Measurements from ENCODE around the gene BCLAF1.
"Not testable (repeated sequence)": the region's sequence is repeated elsewhere in the genome, so short reads cannot be mapped to it uniquely, and the experiment has no call there.

BCLAF1 gene

GRCh38 chr6:136244061-136244616, 45.5 kb downstream of the BCLAF1 start:
- DNase-seq: no peak

DNA sequence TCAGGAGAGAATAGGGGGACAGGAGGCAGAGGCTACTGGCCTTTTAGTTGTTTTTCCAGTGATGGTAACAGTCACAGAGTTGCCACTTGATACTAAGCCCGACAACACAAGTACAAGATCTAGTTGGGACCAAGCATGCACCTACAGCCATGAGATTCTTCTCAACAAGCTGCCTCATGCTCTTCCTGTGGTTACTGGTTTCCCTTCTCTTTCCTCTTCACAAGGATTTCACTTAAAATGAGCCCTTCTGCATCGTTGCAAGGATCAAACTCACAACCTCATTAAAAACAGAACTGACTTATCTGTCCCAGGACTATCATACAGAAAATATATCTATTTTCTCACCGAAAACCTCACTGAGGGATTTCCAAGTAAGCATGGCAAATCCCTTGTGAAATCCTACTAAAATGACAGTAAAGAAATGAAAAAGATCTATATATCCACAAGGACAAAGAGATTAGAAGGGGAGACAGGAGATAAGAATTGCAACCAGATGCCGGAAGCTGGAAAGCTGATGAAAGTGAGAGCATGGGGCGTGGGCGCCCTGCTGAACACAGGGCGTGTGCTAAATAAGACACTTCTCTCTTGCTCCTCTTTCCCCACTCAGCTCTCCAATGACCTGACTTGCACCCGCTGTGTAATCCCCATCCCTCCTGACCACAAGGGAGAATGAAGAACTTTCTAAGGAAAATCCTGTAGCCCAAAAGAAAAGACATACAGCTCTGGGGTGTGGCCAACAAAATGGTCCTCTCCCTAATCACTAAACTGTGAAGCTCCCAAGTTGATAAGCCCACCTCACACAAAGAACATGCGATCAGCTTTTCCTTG, 53.0 kb downstream of the BCLAF1 start:
- no peak for DNase-seq

GRCh38 chr6:136235233-136235564, 54.4 kb downstream of the BCLAF1 start:
- DNase-seq: no peak

- DNase-seq: no peak
Measured at GRCh38 chr6:136232701-136233100, 56.9 kb downstream of the BCLAF1 start.

DNA sequence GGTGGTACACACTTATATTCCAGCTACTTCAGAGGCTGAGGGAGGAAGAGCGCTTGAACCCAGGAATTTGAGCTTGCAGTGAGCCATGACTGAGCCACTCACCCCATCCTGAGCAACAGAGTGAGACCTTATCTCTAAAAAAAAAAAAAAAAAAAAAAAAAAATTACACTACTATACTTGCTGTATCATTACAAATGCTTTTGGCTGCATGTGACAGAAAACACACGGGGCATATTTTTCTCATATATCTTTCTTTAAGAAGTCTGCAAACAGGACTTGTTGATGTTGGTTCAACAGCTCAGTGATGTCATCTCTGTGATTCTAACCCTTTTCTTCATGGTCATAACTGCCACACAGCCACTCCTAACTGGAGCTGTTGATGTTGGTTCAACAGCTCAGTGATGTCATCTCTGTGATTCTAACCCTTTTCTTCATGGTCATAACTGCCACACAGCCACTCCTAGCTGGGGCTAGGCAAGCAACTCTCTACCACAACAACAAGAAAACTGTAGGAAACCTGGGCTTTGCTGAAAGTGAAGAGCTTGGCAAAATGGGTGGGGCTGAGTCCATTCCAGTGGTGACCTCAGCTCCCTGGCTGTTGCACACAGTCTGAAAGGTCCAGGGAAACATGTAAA, 59.3 kb downstream of the BCLAF1 start:
- DNase-seq: no peak

DNA sequence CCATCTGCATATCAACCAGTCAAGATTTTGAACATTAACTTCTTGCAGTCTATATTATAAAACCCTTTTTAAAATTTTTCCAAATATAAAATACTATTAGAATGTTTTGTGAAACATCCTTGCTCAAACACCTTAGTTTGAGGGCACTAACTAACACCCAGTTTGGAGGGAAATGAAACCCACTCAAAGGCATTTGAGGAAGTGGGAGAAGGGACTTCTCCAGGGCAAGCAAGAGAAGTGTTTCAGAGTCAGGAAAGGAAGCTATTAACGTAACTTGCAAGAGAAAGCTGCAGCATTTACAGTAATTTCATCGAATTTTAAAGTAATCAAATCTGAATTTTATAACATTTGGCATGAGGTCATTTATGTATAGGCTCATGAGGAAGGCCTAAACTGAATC, 60.8 kb downstream of the BCLAF1 start:
- DNase-seq: no peak

DNA sequence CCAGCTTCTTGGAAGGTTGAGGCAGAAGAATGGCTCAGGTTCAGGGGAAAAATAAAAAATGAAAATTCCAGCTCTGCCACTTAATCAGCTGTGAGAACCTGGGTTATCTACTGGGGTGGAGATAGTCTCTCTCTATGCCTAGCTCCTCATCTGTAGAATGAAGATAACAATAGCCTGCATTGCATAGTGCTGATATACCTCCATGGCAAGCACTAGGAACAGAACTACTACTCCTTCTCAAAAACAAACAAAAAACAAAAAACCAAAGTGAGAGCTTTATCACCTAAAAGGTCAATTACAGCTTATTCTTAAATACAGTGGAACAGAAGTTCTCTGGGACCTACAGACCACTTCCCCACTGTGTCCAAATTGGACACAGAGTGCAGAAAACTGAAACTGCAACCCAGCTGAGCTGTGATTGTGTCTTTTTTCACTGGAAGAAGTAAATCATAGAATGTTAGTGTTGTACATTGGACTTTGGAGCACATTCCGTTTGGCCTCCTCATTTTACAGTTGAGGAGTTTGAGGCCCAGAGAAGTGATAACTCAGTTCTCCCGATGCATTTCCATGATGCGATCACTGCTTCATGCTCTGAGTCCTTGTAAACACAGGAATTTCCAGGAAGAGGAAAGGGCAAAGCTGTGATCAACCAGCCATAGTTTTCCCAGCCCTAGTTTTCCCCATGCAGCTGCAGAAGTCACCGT, 62.8 kb downstream of the BCLAF1 start:
- no peak for DNase-seq

- peak; percentile 42 for DNase-seq
Measured at GRCh38 chr6:136226027-136226673, 63.5 kb downstream of the BCLAF1 start.

DNA sequence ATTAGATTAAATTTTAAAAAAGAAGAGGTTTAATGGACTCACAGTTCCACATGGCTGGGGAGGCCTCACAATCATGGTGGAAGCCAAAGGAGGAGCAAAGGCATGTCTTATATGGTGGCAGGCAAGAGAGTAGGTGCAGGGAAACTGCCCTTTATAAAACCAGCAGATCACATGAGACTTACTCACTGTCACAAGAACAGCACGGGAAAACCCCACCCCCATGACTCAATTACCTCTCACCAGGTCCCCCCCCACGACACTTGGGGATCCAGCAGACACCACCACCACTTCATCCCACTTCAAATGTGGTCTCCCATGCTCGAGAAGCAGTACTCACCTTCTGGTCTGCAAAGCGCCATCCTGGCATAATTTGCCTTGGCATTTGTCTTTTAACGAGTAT, 64.2 kb downstream of the BCLAF1 start:
- DNase-seq: no peak

DNA sequence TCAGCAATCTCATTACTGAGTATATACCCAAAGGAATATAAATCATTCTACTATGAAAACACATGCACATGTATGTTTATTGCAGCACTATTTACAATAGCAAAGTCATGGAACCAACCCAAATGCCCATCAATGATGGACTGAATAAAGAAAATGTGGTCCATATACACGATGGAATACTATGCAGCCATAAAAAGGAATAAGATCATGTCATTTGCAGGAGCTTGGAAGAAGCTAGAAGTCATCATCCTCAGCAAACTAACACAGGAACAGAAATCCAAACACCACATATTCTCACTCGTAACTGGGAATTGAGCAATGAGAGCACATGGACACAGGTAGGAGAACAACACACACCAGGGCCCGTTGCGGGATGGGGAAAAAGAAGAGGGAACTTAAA, 64.7 kb downstream of the BCLAF1 start:
- not testable (repeated sequence) for DNase-seq

DNA sequence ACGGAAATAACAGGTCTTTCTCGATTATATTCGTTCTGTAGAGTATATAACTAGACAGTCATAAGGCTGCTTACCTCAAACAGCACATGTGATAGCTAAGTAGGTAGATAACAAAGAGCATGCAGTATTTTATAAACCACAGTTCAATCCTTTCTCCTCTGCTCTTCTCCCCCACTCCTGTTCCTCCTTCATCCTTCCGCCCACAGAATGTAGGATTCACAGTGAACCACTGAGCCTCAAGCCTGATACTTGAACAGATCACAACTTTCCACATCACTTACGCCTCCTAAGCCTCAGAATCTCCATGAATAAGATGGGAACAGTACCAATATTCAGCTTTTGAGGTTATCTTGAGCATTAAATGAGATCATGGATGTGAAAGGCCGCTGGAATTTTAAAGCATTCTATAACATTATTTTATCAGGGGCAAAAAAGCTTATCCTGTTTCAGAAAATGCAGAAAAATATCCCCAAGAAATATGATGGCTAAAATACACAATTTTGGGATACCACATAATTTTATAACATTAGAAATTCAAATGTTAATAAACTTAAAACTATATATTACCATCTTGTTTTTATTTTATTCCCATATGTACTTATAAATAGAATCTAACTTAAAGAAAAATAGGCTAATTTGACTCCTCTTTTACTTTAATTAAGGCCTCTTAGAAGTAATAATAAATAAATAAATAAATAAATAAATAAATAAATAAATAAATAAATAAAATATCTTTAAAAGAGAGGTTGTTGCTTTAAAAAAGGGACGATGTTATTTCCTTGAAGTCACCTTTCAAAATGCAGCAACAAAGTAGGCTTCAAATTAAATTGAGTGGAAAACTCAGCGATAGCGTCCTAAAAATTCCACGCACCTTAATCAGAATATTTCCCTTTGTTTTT, 72.9 kb downstream of the BCLAF1 start:
- no peak for DNase-seq

- no peak for DNase-seq
Measured at GRCh38 chr6:136213853-136214252, 75.8 kb downstream of the BCLAF1 start.

DNA sequence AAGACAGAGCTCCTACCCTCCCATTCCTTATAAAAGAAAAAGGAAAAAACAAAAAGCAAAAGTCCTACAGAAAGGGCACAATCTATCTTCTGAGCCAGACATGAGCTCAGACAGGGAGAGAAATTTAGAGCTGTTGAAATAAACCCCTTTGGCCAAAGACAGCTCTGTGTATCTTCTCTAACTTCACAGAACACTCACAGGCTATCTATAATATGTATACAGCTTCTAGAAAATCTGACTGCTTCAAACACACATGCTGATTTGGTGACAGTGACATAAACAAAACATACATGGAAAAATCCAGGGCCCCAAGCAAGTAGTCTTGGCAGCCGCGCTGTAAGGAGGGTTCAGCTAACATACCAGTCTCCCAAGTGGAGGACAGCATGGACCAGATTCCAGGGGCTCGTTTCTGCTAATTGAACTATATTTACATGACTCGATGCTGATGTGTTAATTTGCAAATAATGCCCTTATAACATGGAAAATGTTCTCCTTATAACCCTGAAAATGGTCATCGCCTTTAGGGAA, 76.6 kb downstream of the BCLAF1 start:
- DNase-seq: no peak

- no peak for DNase-seq
Measured at GRCh38 chr6:136212608-136213007, 77.0 kb downstream of the BCLAF1 start.

DNA sequence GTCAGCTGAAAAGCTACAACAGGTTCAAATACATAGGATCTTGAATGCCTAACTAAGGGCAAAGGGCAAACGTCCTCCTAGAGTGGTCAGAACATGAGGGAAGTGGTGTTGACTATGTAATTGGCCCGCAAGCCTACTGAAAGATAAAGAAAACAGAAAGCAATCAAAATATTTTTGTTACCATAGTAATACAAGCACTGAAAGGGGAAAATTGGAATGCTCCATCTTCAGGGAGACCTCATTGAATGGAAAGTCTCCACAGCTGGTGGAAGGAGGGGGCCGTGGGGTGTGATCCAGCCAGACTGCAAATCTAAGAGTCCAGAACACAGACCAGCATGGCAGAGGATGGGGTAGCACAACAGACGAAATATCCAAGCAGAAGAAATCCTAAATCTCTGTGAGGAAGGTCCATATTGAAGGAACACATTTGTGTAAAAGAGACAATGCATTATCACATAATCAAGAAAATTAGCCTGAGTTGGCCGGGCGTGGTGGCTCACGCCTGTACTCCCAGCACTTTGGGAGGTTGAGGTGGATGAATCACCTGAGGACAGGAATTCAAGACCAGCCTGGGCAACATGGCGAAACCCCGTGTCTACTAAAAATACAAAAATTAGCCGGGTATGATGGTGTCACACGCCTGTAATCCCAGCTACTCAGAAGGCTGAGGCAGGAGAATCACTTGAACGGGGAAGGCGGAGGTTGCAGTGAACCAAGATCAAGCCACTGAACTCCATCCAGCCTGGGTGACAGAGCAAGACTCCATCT, 79.1 kb downstream of the BCLAF1 start:
- no peak for DNase-seq

GRCh38 chr6:136209496-136209895, 80.2 kb downstream of the BCLAF1 start:
- DNase-seq: no peak

- no peak for DNase-seq
Measured at GRCh38 chr6:136208783-136209182, 80.9 kb downstream of the BCLAF1 start.

Data from NCI-H146 (cell line).